Activated CD4-positive, alpha-beta T cell treated with anti-CD3 and anti-CD28 coated beads, Interleukin-2, amount 10 ng/mL, durations not matched to agents 7 days and 5 days (primary cell): ENCODE data around the gene SPAG9. TPM values are rescaled to one million over a fixed set of nuclear protein-coding genes. Genes with fewer than 3 reads are reported as not detected.
A peak's percentile ranks its signal among the peaks of the same experiment; 100 is the strongest.

Source experiments
- CTCF ChIA-PET: fragments of 350-600 bp; sonication (Branson Sonifier 250); formaldehyde crosslinking; loops from one replicate; lab custom pipeline; 2021; ENCODE audit warnings: antibody characterized with exemption; lab: Charles Lee
- POLR2A ChIA-PET: fragments of 350-600 bp; sonication (Branson Sonifier 250); formaldehyde crosslinking; loops from one replicate; lab custom pipeline; 2021; ENCODE audit warnings: antibody characterized with exemption; lab: Charles Lee
- DNase-seq: peaks from one replicate; pipeline ENCODE4 v3.0.0-alpha.2; 2020
- H3K27ac Mint-ChIP-seq: one replicate; pipeline ENCODE4 v1.8.0; 2021; ENCODE audit warnings: mild to moderate bottlenecking, moderate library complexity, mixed read lengths
- H3K27me3 Mint-ChIP-seq: one replicate; pipeline ENCODE4 v1.8.0; 2021; ENCODE audit warnings: mixed read lengths
- H3K36me3 Mint-ChIP-seq: one replicate; pipeline ENCODE4 v1.8.0; 2021; ENCODE audit warnings: low read depth, mixed read lengths
- H3K4me1 Mint-ChIP-seq: one replicate; pipeline ENCODE4 v1.8.0; 2021; ENCODE audit warnings: mixed read lengths
- H3K4me3 Mint-ChIP-seq: one replicate; pipeline ENCODE4 v1.8.0; 2021; ENCODE audit warnings: mild to moderate bottlenecking, moderate library complexity, mixed read lengths
- H3K9me3 Mint-ChIP-seq: one replicate; pipeline ENCODE4 v1.8.0; 2021; ENCODE audit warnings: mixed read lengths
- total RNA-seq, 2 experiments: library from RNA; stranded (reverse); gene quantifications; one replicate each; pipeline ENCODE4 v1.2.3, GENCODE V29; 2021

Gene SPAG9
- total RNA-seq, 2 experiments from 2014 or later, result 43.6 to 58.5 TPM

- no peaks in the 10 kb centered on the region for H3K36me3 Mint-ChIP-seq
- H3K4me3 Mint-ChIP-seq, result no peak overlapping the region
- DNase-seq, result no peak
- ChIA-PET CTCF (interaction anchor here (0.7 to 2.0 kb wide), 4 partner anchors 8 to 66 kb away, joined by 3 to 6 read pairs (median 4); no protein-coding TSS in a partner anchor), POLR2A (no interaction called here)
- no peaks in the 10 kb centered on the region for H3K9me3 Mint-ChIP-seq
- no peaks in the 10 kb centered on the region for H3K27me3 Mint-ChIP-seq
- peak overlapping the region; percentile 94 for H3K27ac Mint-ChIP-seq
- H3K4me1 Mint-ChIP-seq, result peaks cover 58% of the 10 kb centered on the region
Measured at GRCh38 chr17:50918071-50918932, 202.4 kb downstream of the SPAG9 start.

GRCh38 chr17:50917418-50917743 lies 203.3 kb downstream of the SPAG9 start:
- Mint-ChIP-seq H3K36me3 (no peaks in the 10 kb centered on the region), H3K9me3 (no peaks in the 10 kb centered on the region), H3K27me3 (no peaks in the 10 kb centered on the region), H3K4me3 (no peak overlapping the region), H3K27ac (peak overlapping the region; percentile 50), H3K4me1 (peaks cover 63% of the 10 kb centered on the region)
- DNase-seq, result no peak
- POLR2A ChIA-PET, result no interaction called here
- CTCF ChIA-PET, result interaction anchor here (1.4 to 2.0 kb wide), 2 partner anchors 9 to 28 kb away, joined by 4 to 5 read pairs; no protein-coding TSS in a partner anchor

GRCh38 chr17:50916708-50917417 lies 203.8 kb downstream of the SPAG9 start:
- Mint-ChIP-seq H3K27ac (peak overlapping the region; percentile 63), H3K4me3 (no peak overlapping the region), H3K36me3 (no peaks in the 10 kb centered on the region), H3K9me3 (no peaks in the 10 kb centered on the region), H3K4me1 (peaks cover 66% of the 10 kb centered on the region), H3K27me3 (no peaks in the 10 kb centered on the region)
- ChIA-PET POLR2A (no interaction called here), CTCF (interaction anchor here (0.8 to 2.0 kb wide), 4 partner anchors 9 to 65 kb away, joined by 3 to 5 read pairs (median 4); no protein-coding TSS in a partner anchor)
- no peak for DNase-seq

- no peak for DNase-seq
- Mint-ChIP-seq H3K4me1 (peaks cover 70% of the 10 kb centered on the region), H3K4me3 (no peak overlapping the region), H3K27me3 (no peaks in the 10 kb centered on the region), H3K9me3 (no peaks in the 10 kb centered on the region), H3K36me3 (no peaks in the 10 kb centered on the region), H3K27ac (peak overlapping the region; percentile 63)
- ChIA-PET POLR2A (no interaction called here), CTCF (interaction anchor here (0.8 to 2.0 kb wide), 4 partner anchors 9 to 64 kb away, joined by 3 to 5 read pairs (median 4); no protein-coding TSS in a partner anchor)
Measured at GRCh38 chr17:50916026-50916707, 204.5 kb downstream of the SPAG9 start.

GRCh38 chr17:50914505-50915063 lies 206.1 kb downstream of the SPAG9 start:
- Mint-ChIP-seq H3K4me1 (peaks cover 78% of the 10 kb centered on the region), H3K9me3 (no peaks in the 10 kb centered on the region), H3K27ac (peak overlapping the region; percentile 38), H3K36me3 (no peaks in the 10 kb centered on the region), H3K27me3 (no peaks in the 10 kb centered on the region), H3K4me3 (no peak overlapping the region)
- ChIA-PET POLR2A (no interaction called here), CTCF (interaction anchor here (0.5 kb wide), 1 partner anchor 1263 kb away, joined by 3 read pairs; no protein-coding TSS in a partner anchor)
- DNase-seq, result no peak

- peaks cover 80% of the 10 kb centered on the region for H3K4me1 Mint-ChIP-seq
- no peaks in the 10 kb centered on the region for H3K9me3 Mint-ChIP-seq
- CTCF ChIA-PET, result interaction anchor here (0.7 kb wide), 1 partner anchor 9 kb away, joined by 3 read pairs; no protein-coding TSS in a partner anchor
- POLR2A ChIA-PET, result no interaction called here
- H3K27ac Mint-ChIP-seq, result peak overlapping the region; percentile 82
- no peak for DNase-seq
- no peaks in the 10 kb centered on the region for H3K27me3 Mint-ChIP-seq
- H3K36me3 Mint-ChIP-seq, result no peaks in the 10 kb centered on the region
- no peak overlapping the region for H3K4me3 Mint-ChIP-seq
Measured at GRCh38 chr17:50913120-50913519, 207.5 kb downstream of the SPAG9 start.

Other genes starting within 250 kb of the SPAG9 start
- 100 to 1,000 TPM; 104 to 107 TPM for gene NME1, start 32.7 kb upstream of the SPAG9 start, total RNA-seq
- 100 to 1,000 TPM; 368 to 415 TPM for gene NME2, start 45.5 kb upstream of the SPAG9 start, total RNA-seq
- 10 to 100 TPM; 13.8 to 14.5 TPM for gene MBTD1, start 139.2 kb upstream of the SPAG9 start, total RNA-seq
- gene UTP18, start 139.7 kb upstream of the SPAG9 start, total RNA-seq, result 10 to 100 TPM; 42.9 to 45.5 TPM